WTC11 (cell line): ENCODE results near the gene PXT1. TPM values are rescaled to one million over a fixed set of nuclear protein-coding genes. Genes with fewer than 3 reads are reported as not detected.
"Not testable (repeated sequence)": the region's sequence is repeated elsewhere in the genome, so short reads cannot be mapped to it uniquely, and the experiment has no call there.

Source experiments
- ATAC-seq: fragments of 200-7000 bp; cut with Tn5 transposase; 2 replicates; pipeline ENCODE4 v1.10.0; 2021; ENCODE audit warnings: mild to moderate bottlenecking, moderate library complexity
- CTCF ChIA-PET: fragments of 300-600 bp; sonication (Branson Sonifier 250); formaldehyde crosslinking; loops from one replicate; lab custom pipeline; 2021; ENCODE audit warnings: antibody characterized with exemption; lab: Charles Lee
- POLR2A ChIA-PET: fragments of 350-600 bp; sonication (Branson Sonifier 250); formaldehyde crosslinking; loops from one replicate; lab custom pipeline; 2021; ENCODE audit warnings: antibody characterized with exemption; lab: Charles Lee
- DNase-seq: peaks from one replicate; pipeline ENCODE4 v3.0.0; 2021; ENCODE audit warnings: low spot score
- H3K27ac Mint-ChIP-seq: 2 replicates; pipeline ENCODE4 v1.8.0; 2021; ENCODE audit warnings: mixed read lengths
- H3K27me3 Mint-ChIP-seq: 2 replicates; pipeline ENCODE4 v1.8.0; 2021; ENCODE audit warnings: low read depth, mild to moderate bottlenecking, moderate library complexity, mixed read lengths
- H3K36me3 Mint-ChIP-seq: 2 replicates; pipeline ENCODE4 v1.8.0; 2021; ENCODE audit warnings: mixed read lengths
- H3K4me1 Mint-ChIP-seq: 2 replicates; pipeline ENCODE4 v1.8.0; 2022; ENCODE audit warnings: mixed read lengths
- H3K4me3 Mint-ChIP-seq: 2 replicates; pipeline ENCODE4 v1.8.0; 2021; ENCODE audit warnings: mild to moderate bottlenecking, moderate library complexity, mixed read lengths
- H3K9me3 Mint-ChIP-seq: 2 replicates; pipeline ENCODE4 v1.8.0; 2021; ENCODE audit warnings: mixed read lengths
- ATF1 ChIP-seq: sonication (generic); formaldehyde crosslinking; IDR thresholded peaks from 2 replicates; pipeline ENCODE4 v1.8.1; 2023; ENCODE audit warnings: mild to moderate bottlenecking, moderate library complexity, missing genetic modification reagents
- ATF2 ChIP-seq: sonication (generic); formaldehyde crosslinking; IDR thresholded peaks from 2 replicates; pipeline ENCODE4 v1.8.1; 2022; ENCODE audit warnings: low read depth, missing genetic modification reagents, borderline replicate concordance
- CBFB ChIP-seq: sonication (generic); formaldehyde crosslinking; IDR thresholded peaks from 2 replicates; pipeline ENCODE4 v1.8.1; 2022; ENCODE audit warnings: mild to moderate bottlenecking, low read depth, missing genetic modification reagents
- CREB1 ChIP-seq: sonication (generic); formaldehyde crosslinking; IDR thresholded peaks from 2 replicates; pipeline ENCODE4 v1.8.0; 2023; ENCODE audit warnings: mild to moderate bottlenecking, missing genetic modification reagents
- FOXP1 ChIP-seq: sonication (generic); formaldehyde crosslinking; IDR thresholded peaks from 2 replicates; pipeline ENCODE4 v1.8.0; 2022; ENCODE audit warnings: missing genetic modification reagents, mild to moderate bottlenecking, moderate library complexity, borderline replicate concordance
- IRF1 ChIP-seq: sonication (generic); formaldehyde crosslinking; IDR thresholded peaks from 2 replicates; pipeline ENCODE4 v1.8.0; 2023; ENCODE audit warnings: missing genetic modification reagents
- JAZF1 ChIP-seq: fragments of 250-450 bp; sonication (Bioruptor Pico); IDR thresholded peaks from 2 replicates; pipeline ENCODE4 v1.9.0; 2021; ENCODE audit warnings: moderate library complexity, mild to moderate bottlenecking, inconsistent platforms
- KAT7 ChIP-seq: sonication (generic); formaldehyde crosslinking; IDR thresholded peaks from 2 replicates; pipeline ENCODE4 v1.8.1; 2023; ENCODE audit warnings: missing genetic modification reagents, mild to moderate bottlenecking, borderline replicate concordance
- MAX ChIP-seq: sonication (generic); formaldehyde crosslinking; IDR thresholded peaks from 2 replicates; pipeline ENCODE4 v1.8.0; 2022; ENCODE audit warnings: mild to moderate bottlenecking, missing genetic modification reagents
- MXD4 ChIP-seq: fragments of 250-450 bp; sonication (Bioruptor Pico); IDR thresholded peaks from 2 replicates; pipeline ENCODE4 v1.8.0; 2021; ENCODE audit warnings: mild to moderate bottlenecking, moderate library complexity, borderline replicate concordance
- NFE2L1 ChIP-seq: sonication (generic); formaldehyde crosslinking; IDR thresholded peaks from 2 replicates; pipeline ENCODE4 v1.8.1; 2023; ENCODE audit warnings: missing genetic modification reagents
- NR1H2 ChIP-seq: sonication (generic); formaldehyde crosslinking; IDR thresholded peaks from 2 replicates; pipeline ENCODE4 v1.9.0; 2021; ENCODE audit warnings: mild to moderate bottlenecking, moderate library complexity, missing genetic modification reagents
- RELA ChIP-seq: sonication (generic); formaldehyde crosslinking; IDR thresholded peaks from 2 replicates; pipeline ENCODE4 v1.8.1; 2022; ENCODE audit warnings: missing genetic modification reagents, mild to moderate bottlenecking, borderline replicate concordance
- SMAD3 ChIP-seq: sonication (generic); formaldehyde crosslinking; IDR thresholded peaks from 2 replicates; pipeline ENCODE4 v1.8.0; 2022; ENCODE audit warnings: missing genetic modification reagents, mild to moderate bottlenecking, borderline replicate concordance
- SOX15 ChIP-seq: fragments of 250-450 bp; sonication (Bioruptor Pico); IDR thresholded peaks from 2 replicates; pipeline ENCODE4 v1.9.0; 2021; ENCODE audit warnings: mild to moderate bottlenecking
- STAT6 ChIP-seq: sonication (generic); formaldehyde crosslinking; conservative IDR thresholded peaks from 2 replicates; pipeline ENCODE4 v1.8.1; 2023; ENCODE audit warnings: mild to moderate bottlenecking, low read depth, missing genetic modification reagents, moderate library complexity
- TEAD4 ChIP-seq: sonication (generic); formaldehyde crosslinking; IDR thresholded peaks from 2 replicates; pipeline ENCODE4 v1.8.0; 2022; ENCODE audit warnings: mild to moderate bottlenecking, missing genetic modification reagents
- ZNF121 ChIP-seq: sonication (generic); formaldehyde crosslinking; IDR thresholded peaks from 2 replicates; pipeline ENCODE4 v1.8.0; 2023; ENCODE audit warnings: missing genetic modification reagents
- ZNF263 ChIP-seq: sonication (generic); formaldehyde crosslinking; IDR thresholded peaks from 2 replicates; pipeline ENCODE4 v1.8.1; 2022; ENCODE audit warnings: low read depth, mild to moderate bottlenecking, moderate library complexity, missing genetic modification reagents
- ZNF416 ChIP-seq: fragments of 250-450 bp; sonication (Bioruptor Pico); IDR thresholded peaks from 2 replicates; pipeline ENCODE4 v1.9.0; 2021; ENCODE audit warnings: mild to moderate bottlenecking, inconsistent platforms
- ZNF423 ChIP-seq: fragments of 250-450 bp; sonication (Bioruptor Pico); IDR thresholded peaks from 2 replicates; pipeline ENCODE4 v2.1.2; 2022; ENCODE audit warnings: mild to moderate bottlenecking, moderate library complexity
- total RNA-seq: library from RNA; stranded (reverse); gene quantifications from 3 replicates; pipeline ENCODE4 v1.2.3, GENCODE V29; 2021
- TF ChIP-seq, protein P1 (sequence below): sonication (generic); formaldehyde crosslinking; IDR thresholded peaks from 2 replicates; pipeline ENCODE4 v1.8.1; 2023; ENCODE audit warnings: mild to moderate bottlenecking, missing genetic modification reagents, moderate library complexity
- TF ChIP-seq, protein P2 (sequence below): sonication (generic); formaldehyde crosslinking; IDR thresholded peaks from 2 replicates; pipeline ENCODE4 v1.8.1; 2022; ENCODE audit warnings: missing genetic modification reagents, borderline replicate concordance
- TF ChIP-seq, protein P3 (sequence below): sonication (generic); formaldehyde crosslinking; IDR thresholded peaks from 2 replicates; pipeline ENCODE4 v1.8.1; 2022; ENCODE audit warnings: mild to moderate bottlenecking, moderate library complexity, missing genetic modification reagents

The PXT1 gene
- total RNA-seq, 1 experiment from 2014 or later, result 0.15 TPM

GRCh38 chr6:36414481-36414880 lies 28.2 kb downstream of the PXT1 start:
- POLR2A ChIA-PET, result no interaction called here
- ATAC-seq (no peak), DNase-seq (no peak)
- no peak overlapping the region for H3K27ac Mint-ChIP-seq
- H3K27me3 Mint-ChIP-seq, result peaks cover 3% of the 10 kb centered on the region
- TF ChIP-seq RELA (CRISPR knock-in tag) (no peak), NR1H2 (CRISPR knock-in tag) (no peak), ZNF416 (CRISPR knock-in tag) (no peak), ATF2 (CRISPR knock-in tag) (no peak), CREB1 (no peak), ZNF423 (no peak), MAX (CRISPR knock-in tag) (no peak), TEAD4 (CRISPR knock-in tag) (no peak), JAZF1 (CRISPR knock-in tag) (no peak), KAT7 (CRISPR knock-in tag) (no peak), FOXP1 (no peak), CBFB (no peak), SOX15 (CRISPR knock-in tag) (no peak), NFE2L1 (CRISPR knock-in tag) (no peak), ZNF263 (no peak)
- TF ChIP-seq, protein P1, sequence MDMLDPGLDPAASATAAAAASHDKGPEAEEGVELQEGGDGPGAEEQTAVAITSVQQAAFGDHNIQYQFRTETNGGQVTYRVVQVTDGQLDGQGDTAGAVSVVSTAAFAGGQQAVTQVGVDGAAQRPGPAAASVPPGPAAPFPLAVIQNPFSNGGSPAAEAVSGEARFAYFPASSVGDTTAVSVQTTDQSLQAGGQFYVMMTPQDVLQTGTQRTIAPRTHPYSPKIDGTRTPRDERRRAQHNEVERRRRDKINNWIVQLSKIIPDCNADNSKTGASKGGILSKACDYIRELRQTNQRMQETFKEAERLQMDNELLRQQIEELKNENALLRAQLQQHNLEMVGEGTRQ (CRISPR knock-in tag), result no peak
- TF ChIP-seq, protein P2, sequence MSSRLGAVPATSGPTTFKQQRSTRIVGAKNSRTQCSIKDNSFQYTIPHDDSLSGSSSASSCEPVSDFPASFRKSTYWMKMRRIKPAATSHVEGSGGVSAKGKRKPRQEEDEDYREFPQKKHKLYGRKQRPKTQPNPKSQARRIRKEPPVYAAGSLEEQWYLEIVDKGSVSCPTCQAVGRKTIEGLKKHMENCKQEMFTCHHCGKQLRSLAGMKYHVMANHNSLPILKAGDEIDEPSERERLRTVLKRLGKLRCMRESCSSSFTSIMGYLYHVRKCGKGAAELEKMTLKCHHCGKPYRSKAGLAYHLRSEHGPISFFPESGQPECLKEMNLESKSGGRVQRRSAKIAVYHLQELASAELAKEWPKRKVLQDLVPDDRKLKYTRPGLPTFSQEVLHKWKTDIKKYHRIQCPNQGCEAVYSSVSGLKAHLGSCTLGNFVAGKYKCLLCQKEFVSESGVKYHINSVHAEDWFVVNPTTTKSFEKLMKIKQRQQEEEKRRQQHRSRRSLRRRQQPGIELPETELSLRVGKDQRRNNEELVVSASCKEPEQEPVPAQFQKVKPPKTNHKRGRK (CRISPR knock-in tag), result no peak
- TF ChIP-seq, all 79 proteins: peak for 0
- peaks cover 3% of the 10 kb centered on the region; the same call in 1 of the 2 replicates for H3K36me3 Mint-ChIP-seq
- H3K4me3 Mint-ChIP-seq, result no peak overlapping the region
- H3K4me1 Mint-ChIP-seq, result no peaks in the 10 kb centered on the region
- H3K9me3 Mint-ChIP-seq, result peaks cover 11% of the 10 kb centered on the region
- CTCF ChIA-PET, result no interaction called here

DNA sequence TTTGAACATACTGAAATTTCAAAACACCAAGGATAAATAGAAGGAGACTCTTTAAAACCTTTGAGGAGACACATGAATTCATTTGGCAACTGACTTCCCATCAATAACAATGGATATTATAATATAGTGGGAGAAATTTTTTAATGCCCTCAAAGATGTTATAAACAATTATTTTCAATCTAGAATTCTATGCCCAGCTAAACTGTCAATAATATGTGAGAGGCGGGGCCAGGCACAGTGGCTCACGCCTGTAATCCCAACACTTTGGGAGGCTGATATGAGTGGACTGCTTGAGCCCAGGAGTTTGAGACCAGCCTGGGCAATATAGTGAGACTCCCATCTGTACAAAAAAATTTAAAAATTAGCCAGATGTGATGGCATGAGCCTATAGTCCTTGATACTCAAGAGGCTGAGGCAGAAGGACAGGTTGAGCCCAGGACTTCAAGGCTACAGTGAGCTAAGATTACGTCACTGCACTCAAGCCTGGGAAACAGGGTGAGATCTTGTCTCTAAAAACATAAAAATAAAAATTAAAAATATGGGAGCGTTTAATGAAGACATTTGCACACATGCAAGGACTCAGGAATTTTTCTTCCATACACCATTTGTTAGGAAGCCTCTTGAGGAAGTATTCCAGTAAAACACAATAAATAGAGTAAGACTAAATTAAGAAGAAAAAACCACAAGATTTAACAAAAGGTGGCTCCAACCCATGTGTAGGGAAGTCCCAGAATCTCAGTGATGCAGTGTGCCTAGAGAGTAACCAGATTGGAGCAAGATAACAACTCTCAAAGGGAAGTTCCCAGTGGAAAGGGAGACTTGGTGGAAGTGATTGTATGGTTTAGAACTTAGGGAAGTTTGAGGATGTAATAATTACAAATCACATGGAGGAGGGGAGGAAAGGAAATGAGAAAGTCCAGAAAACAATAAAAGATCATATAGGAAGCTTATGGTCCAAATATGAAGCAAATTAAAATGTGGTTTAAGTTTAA lies 28.9 kb downstream of the PXT1 start:
- peaks cover 4% of the 10 kb centered on the region for H3K27me3 Mint-ChIP-seq
- peaks cover 3% of the 10 kb centered on the region; the same call in 1 of the 2 replicates for H3K36me3 Mint-ChIP-seq
- H3K4me3 Mint-ChIP-seq, result no peak overlapping the region
- no peak overlapping the region for H3K27ac Mint-ChIP-seq
- H3K9me3 Mint-ChIP-seq, result peaks cover 11% of the 10 kb centered on the region
- DNase-seq, result no peak
- POLR2A ChIA-PET, result no interaction called here
- TF ChIP-seq MXD4 (no peak), SMAD3 (no peak), ATF1 (CRISPR knock-in tag) (no peak), IRF1 (no peak), ZNF121 (CRISPR knock-in tag) (no peak), STAT6 (no peak)
- TF ChIP-seq, protein P3, sequence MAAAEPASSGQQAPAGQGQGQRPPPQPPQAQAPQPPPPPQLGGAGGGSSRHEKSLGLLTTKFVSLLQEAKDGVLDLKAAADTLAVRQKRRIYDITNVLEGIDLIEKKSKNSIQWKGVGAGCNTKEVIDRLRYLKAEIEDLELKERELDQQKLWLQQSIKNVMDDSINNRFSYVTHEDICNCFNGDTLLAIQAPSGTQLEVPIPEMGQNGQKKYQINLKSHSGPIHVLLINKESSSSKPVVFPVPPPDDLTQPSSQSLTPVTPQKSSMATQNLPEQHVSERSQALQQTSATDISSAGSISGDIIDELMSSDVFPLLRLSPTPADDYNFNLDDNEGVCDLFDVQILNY, result no peak
- TF ChIP-seq, all 79 proteins: peak for 0
- H3K4me1 Mint-ChIP-seq, result no peaks in the 10 kb centered on the region
- no peak for ATAC-seq
- CTCF ChIA-PET, result no interaction called here

DNA sequence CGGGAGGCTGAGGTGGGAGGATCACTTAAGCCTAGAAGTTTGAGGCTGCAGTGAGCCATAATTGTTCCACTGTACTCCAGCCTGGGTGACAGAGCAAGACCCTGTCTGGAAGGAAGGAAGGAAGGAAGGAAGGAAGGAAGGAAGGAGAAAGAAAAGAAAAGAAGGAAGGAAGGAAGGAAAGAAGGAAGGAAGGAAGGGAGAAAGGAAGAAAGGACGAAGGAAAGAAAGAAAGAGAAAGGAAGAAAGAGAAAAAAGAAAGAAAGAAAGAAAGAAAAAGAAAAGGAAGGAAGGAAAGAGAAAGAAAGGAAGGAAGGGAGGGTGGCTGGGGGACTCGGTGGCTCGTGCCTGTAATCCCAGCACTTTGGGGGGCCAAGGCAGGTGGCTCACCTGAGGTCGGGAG lies 32.9 kb downstream of the PXT1 start:
- H3K27ac Mint-ChIP-seq, H3K4me3 Mint-ChIP-seq, POLR2A ChIA-PET, H3K36me3 Mint-ChIP-seq, ATAC-seq, H3K4me1 Mint-ChIP-seq, DNase-seq, H3K27me3 Mint-ChIP-seq: not testable (repeated sequence)
- peaks cover 11% of the 10 kb centered on the region for H3K9me3 Mint-ChIP-seq
- CTCF ChIA-PET, result interaction anchor here (0.7 kb wide), 1 partner anchor 89 kb away, joined by 7 read pairs; no protein-coding TSS in a partner anchor
